ENCODE measurements around the gene ENPP4. TPM values are rescaled to one million over a fixed set of nuclear protein-coding genes. Genes with fewer than 3 reads are reported as not detected.

Gene ENPP4
- total and polyA plus RNA-seq, 11 donors, result 8.0 to 39.6 (median 20.6) TPM

- WGBS, 4 donors, result 58 to 69% (median 65%) methylated on average over 4 of the region's 4 CpGs
- no peaks in the 10 kb centered on the region for H3K9me3 ChIP-seq
- ATAC-seq, result no peak
- H3K4me1 ChIP-seq, result peaks cover 0 to 15% (median 0%) of the 10 kb centered on the region in 12 donors
- no peak overlapping the region for H3K4me3 ChIP-seq
- no peaks in the 10 kb centered on the region for H3K36me3 ChIP-seq
- TF ChIP-seq, protein P1, sequence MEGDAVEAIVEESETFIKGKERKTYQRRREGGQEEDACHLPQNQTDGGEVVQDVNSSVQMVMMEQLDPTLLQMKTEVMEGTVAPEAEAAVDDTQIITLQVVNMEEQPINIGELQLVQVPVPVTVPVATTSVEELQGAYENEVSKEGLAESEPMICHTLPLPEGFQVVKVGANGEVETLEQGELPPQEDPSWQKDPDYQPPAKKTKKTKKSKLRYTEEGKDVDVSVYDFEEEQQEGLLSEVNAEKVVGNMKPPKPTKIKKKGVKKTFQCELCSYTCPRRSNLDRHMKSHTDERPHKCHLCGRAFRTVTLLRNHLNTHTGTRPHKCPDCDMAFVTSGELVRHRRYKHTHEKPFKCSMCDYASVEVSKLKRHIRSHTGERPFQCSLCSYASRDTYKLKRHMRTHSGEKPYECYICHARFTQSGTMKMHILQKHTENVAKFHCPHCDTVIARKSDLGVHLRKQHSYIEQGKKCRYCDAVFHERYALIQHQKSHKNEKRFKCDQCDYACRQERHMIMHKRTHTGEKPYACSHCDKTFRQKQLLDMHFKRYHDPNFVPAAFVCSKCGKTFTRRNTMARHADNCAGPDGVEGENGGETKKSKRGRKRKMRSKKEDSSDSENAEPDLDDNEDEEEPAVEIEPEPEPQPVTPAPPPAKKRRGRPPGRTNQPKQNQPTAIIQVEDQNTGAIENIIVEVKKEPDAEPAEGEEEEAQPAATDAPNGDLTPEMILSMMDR (IDR thresholded peaks at IDR 0.05), result no peak
- no peak for TF ChIP-seq POLR2A (IDR thresholded peaks at IDR 0.05)
- intact Hi-C loops (cut with DNase I), result no loop called here
- peaks cover 0 to 14% (median 0%) of the 10 kb centered on the region in 9 donors for H3K27me3 ChIP-seq
- DNase-seq, result no peak
- no peak overlapping the region for H3K27ac ChIP-seq
Observed at GRCh38 chr6:46172176-46172575, 42.4 kb downstream of the ENPP4 start.

DNA sequence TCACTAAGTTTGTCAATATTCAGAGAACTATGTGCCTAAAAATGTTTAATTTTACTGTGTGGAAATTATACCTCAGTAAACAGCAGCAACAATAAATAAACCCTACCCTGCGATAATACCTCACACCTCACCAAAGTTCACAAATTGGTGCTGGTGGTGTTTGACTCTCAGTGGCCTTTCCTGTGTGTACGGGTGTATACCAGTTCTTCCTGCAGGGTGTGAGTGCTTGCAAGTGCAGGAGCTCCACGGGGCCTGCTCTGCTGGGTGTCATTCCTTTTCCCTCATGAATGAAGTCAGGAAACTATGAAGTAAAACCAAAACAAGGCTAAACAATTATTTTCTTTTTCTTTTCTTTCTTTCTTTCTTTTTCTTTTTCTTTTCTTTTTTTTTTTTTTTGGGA lies 45.1 kb downstream of the ENPP4 start:
- intact Hi-C loops (cut with DNase I), result no loop called here
- Histone ChIP-seq H3K4me3 (no peak overlapping the region), H3K27me3 (peaks cover 0 to 9% (median 0%) of the 10 kb centered on the region in 9 donors), H3K36me3 (no peaks in the 10 kb centered on the region), H3K9me3 (no peaks in the 10 kb centered on the region), H3K27ac (no peak overlapping the region), H3K4me1 (peaks cover 0 to 14% (median 0%) of the 10 kb centered on the region in 12 donors)
- TF ChIP-seq, protein P1 (IDR thresholded peaks at IDR 0.05), result no peak
- no peak for TF ChIP-seq POLR2A (IDR thresholded peaks at IDR 0.05)
- no peak for ATAC-seq
- no peak for DNase-seq
- 72 to 80% (median 79%) methylated on average over 3 of the region's 3 CpGs for WGBS, 4 donors

GRCh38 chr6:46175446-46175845 lies 45.7 kb downstream of the ENPP4 start:
- Histone ChIP-seq H3K36me3 (no peaks in the 10 kb centered on the region), H3K27me3 (peaks cover 0 to 8% (median 0%) of the 10 kb centered on the region in 9 donors), H3K4me3 (no peak overlapping the region), H3K4me1 (peaks cover 0 to 9% (median 0%) of the 10 kb centered on the region in 12 donors), H3K9me3 (no peaks in the 10 kb centered on the region), H3K27ac (no peak overlapping the region)
- TF ChIP-seq, protein P1 (IDR thresholded peaks at IDR 0.05), result no peak
- no peak for TF ChIP-seq POLR2A (IDR thresholded peaks at IDR 0.05)
- DNase-seq (no peak), ATAC-seq (no peak)
- intact Hi-C loops (cut with DNase I), result no loop called here
- WGBS, 4 donors, result 90 to 96% (median 93%) methylated on average over 4 of the region's 4 CpGs

GRCh38 chr6:46175976-46176375 lies 46.2 kb downstream of the ENPP4 start:
- H3K4me1 ChIP-seq, result peaks cover 0 to 3% (median 0%) of the 10 kb centered on the region in 12 donors
- no peaks in the 10 kb centered on the region for H3K9me3 ChIP-seq
- no peaks in the 10 kb centered on the region for H3K36me3 ChIP-seq
- DNase-seq (no peak), ATAC-seq (no peak)
- H3K27ac ChIP-seq, result no peak overlapping the region
- TF ChIP-seq POLR2A (IDR thresholded peaks at IDR 0.05), result no peak
- TF ChIP-seq, protein P1 (IDR thresholded peaks at IDR 0.05), result no peak
- no peak overlapping the region for H3K4me3 ChIP-seq
- H3K27me3 ChIP-seq, result peaks cover 0 to 2% (median 0%) of the 10 kb centered on the region in 9 donors
- intact Hi-C loops (cut with DNase I), result no loop called here
- WGBS, 4 donors, result 71 to 80% (median 73%) methylated on average over 3 of the region's 3 CpGs
